ENCODE measurements around the gene KLHL5. TPM values are rescaled to one million over a fixed set of nuclear protein-coding genes. Genes with fewer than 3 reads are reported as not detected.

KLHL5 gene
- polyA plus RNA-seq, 3 donors, result 16.7 to 32.2 (median 23.3) TPM

- peaks cover 8 to 13% of the 10 kb centered on the region in 2 donors for H3K36me3 Mint-ChIP-seq
- no peaks in the 10 kb centered on the region for H3K27me3 Mint-ChIP-seq (ENCODE audit: low read depth in 3 of 3)
- H3K4me1 ChIP-seq (ENCODE audit: control insufficient read depth in 1 of 2, insufficient read depth in 2 of 2, low read length in 2 of 2), result peaks cover 0 to 7% of the 10 kb centered on the region in 2 donors
- no peaks in the 10 kb centered on the region for H4K20me1 ChIP-seq (ENCODE audit: insufficient read depth, low read length)
- H3K36me3 ChIP-seq (replicated peaks in 1 of 2; ENCODE audit: control insufficient read depth in 1 of 2, insufficient read depth in 2 of 2, low read length in 2 of 2), result peaks cover 3 to 29% of the 10 kb centered on the region in 2 donors
- H3K4me2 ChIP-seq (replicated peaks; ENCODE audit: extremely low read depth, low read length, poor library complexity, severe bottlenecking), result no peak overlapping the region
- TF ChIP-seq, protein P1, sequence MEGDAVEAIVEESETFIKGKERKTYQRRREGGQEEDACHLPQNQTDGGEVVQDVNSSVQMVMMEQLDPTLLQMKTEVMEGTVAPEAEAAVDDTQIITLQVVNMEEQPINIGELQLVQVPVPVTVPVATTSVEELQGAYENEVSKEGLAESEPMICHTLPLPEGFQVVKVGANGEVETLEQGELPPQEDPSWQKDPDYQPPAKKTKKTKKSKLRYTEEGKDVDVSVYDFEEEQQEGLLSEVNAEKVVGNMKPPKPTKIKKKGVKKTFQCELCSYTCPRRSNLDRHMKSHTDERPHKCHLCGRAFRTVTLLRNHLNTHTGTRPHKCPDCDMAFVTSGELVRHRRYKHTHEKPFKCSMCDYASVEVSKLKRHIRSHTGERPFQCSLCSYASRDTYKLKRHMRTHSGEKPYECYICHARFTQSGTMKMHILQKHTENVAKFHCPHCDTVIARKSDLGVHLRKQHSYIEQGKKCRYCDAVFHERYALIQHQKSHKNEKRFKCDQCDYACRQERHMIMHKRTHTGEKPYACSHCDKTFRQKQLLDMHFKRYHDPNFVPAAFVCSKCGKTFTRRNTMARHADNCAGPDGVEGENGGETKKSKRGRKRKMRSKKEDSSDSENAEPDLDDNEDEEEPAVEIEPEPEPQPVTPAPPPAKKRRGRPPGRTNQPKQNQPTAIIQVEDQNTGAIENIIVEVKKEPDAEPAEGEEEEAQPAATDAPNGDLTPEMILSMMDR (IDR thresholded peaks at IDR 0.05), result no peak
- no peak overlapping the region for H3K27ac ChIP-seq (ENCODE audit: low read depth in 1 of 2, low read length in 2 of 2)
- no peak overlapping the region for H3K4me3 ChIP-seq (replicated peaks in 1 of 3; ENCODE audit: low read depth in 2 of 3, low read length in 3 of 3)
- H3K4me1 Mint-ChIP-seq, result peaks cover 6% of the 10 kb centered on the region
- 70% methylated on average over 2 of the region's 5 CpGs for WGBS (ENCODE audit: insufficient coverage)
- no peak overlapping the region for H3K9ac ChIP-seq (ENCODE audit: insufficient read depth, low read length, poor library complexity, severe bottlenecking)
- no peaks in the 10 kb centered on the region for H3K9me3 ChIP-seq (replicated peaks in 1 of 2; ENCODE audit: control insufficient read depth in 1 of 2, insufficient read depth in 1 of 2, low read length in 2 of 2)
- no peaks in the 10 kb centered on the region for H3K9me3 Mint-ChIP-seq
- no peak overlapping the region for H3K27ac Mint-ChIP-seq
- H2AFZ ChIP-seq (ENCODE audit: insufficient read depth, low read depth, low read length, poor library complexity, severe bottlenecking), result no peak overlapping the region
- no peak for DNase-seq
- no peaks in the 10 kb centered on the region for H3K27me3 ChIP-seq (ENCODE audit: control insufficient read depth in 2 of 2, insufficient read depth in 2 of 2, low read length in 2 of 2)
- H3K4me3 Mint-ChIP-seq, result no peak overlapping the region
- intact Hi-C loops (cut with micrococcal nuclease), result no loop called here
- H3K79me2 ChIP-seq (ENCODE audit: insufficient read depth, low read length), result no peaks in the 10 kb centered on the region
These were observed 35.3 kb downstream of the KLHL5 start for GRCh38 chr4:39097290-39097689.

DNA sequence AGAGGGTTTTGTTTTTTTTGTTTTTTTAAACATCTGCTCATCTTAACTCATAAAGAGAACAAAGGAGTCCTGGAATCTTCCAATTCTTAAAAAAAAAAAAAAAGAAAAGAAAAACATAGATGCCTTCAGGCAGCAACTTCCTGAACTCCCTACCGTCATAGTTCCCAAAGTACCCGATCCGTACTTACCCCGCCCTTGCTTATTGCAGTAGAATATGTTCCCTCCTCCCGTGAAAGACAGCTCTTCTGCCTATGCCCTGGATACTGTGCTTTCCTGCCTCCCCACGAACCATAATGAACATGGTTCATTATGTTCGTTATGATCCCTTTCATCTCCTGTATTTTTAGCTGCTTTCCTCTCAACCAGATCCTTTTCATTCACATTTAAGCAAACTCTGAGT lies 40.3 kb downstream of the KLHL5 start:
- H3K36me3 ChIP-seq (replicated peaks in 1 of 2; ENCODE audit: control insufficient read depth in 1 of 2, insufficient read depth in 2 of 2, low read length in 2 of 2), result peaks cover 26 to 54% of the 10 kb centered on the region in 2 donors
- Mint-ChIP-seq H3K27ac (no peak overlapping the region), H3K4me3 (no peak overlapping the region), H3K9me3 (peaks cover 0 to 4% (median 0%) of the 10 kb centered on the region in 7 donors), H3K36me3 (peaks cover 31 to 34% of the 10 kb centered on the region in 2 donors), H3K4me1 (no peaks in the 10 kb centered on the region), H3K27me3 (ENCODE audit: low read depth in 3 of 3) (no peaks in the 10 kb centered on the region)
- H3K4me1 ChIP-seq (ENCODE audit: control insufficient read depth in 1 of 2, insufficient read depth in 2 of 2, low read length in 2 of 2), result no peaks in the 10 kb centered on the region
- no peak overlapping the region for H3K4me3 ChIP-seq (replicated peaks in 1 of 3; ENCODE audit: low read depth in 2 of 3, low read length in 3 of 3)
- no peaks in the 10 kb centered on the region for H3K79me2 ChIP-seq (ENCODE audit: insufficient read depth, low read length)
- no peaks in the 10 kb centered on the region for H3K27me3 ChIP-seq (ENCODE audit: control insufficient read depth in 2 of 2, insufficient read depth in 2 of 2, low read length in 2 of 2)
- no peak overlapping the region for H3K4me2 ChIP-seq (replicated peaks; ENCODE audit: extremely low read depth, low read length, poor library complexity, severe bottlenecking)
- H3K9me3 ChIP-seq (replicated peaks in 1 of 2; ENCODE audit: control insufficient read depth in 1 of 2, insufficient read depth in 1 of 2, low read length in 2 of 2), result no peaks in the 10 kb centered on the region
- no peak for DNase-seq
- H2AFZ ChIP-seq (ENCODE audit: insufficient read depth, low read depth, low read length, poor library complexity, severe bottlenecking), result no peak overlapping the region
- no peak overlapping the region for H3K9ac ChIP-seq (ENCODE audit: insufficient read depth, low read length, poor library complexity, severe bottlenecking)
- H3K27ac ChIP-seq (ENCODE audit: low read depth in 1 of 2, low read length in 2 of 2), result no peak overlapping the region
- TF ChIP-seq, protein P1 (IDR thresholded peaks at IDR 0.05), result no peak
- 100% methylated on average over 3 of the region's 7 CpGs for WGBS (ENCODE audit: insufficient coverage)
- no peaks in the 10 kb centered on the region for H4K20me1 ChIP-seq (ENCODE audit: insufficient read depth, low read length)
- intact Hi-C loops (cut with micrococcal nuclease), result no loop called here

Data from CD14-positive monocyte (primary cell).